Mucosa of descending colon (tissue), 3 donors: ENCODE data around the gene SLC25A10. TPM values are rescaled to one million over a fixed set of nuclear protein-coding genes. Genes with fewer than 3 reads are reported as not detected.

Experiments
- ATAC-seq: fragments of 200-7000 bp; cut with Tn5 transposase; one replicate; pipeline ENCODE4 v1.9.1; 2020; ENCODE audit warnings: mild to moderate bottlenecking, moderate library complexity
- DNase-seq, 3 donors: peaks; one replicate each; pipeline ENCODE4 v3.0.0-alpha.2; 2020
- H3K36me3 ChIP-seq: fragments of 200-600 bp; one replicate; pipeline ENCODE4 v1.8.0; 2021; ENCODE audit warnings: low read depth, mild to moderate bottlenecking
- H3K4me1 ChIP-seq: fragments of 200-600 bp; one replicate; pipeline ENCODE4 v1.8.0; 2021; ENCODE audit warnings: low read depth, mild to moderate bottlenecking
- H3K4me3 ChIP-seq: fragments of 200-600 bp; one replicate; pipeline ENCODE4 v1.8.0; 2021; ENCODE audit warnings: mild to moderate bottlenecking
- H3K9me3 ChIP-seq: fragments of 200-600 bp; one replicate; pipeline ENCODE4 v1.8.0; 2021; ENCODE audit warnings: mild to moderate bottlenecking
- CTCF ChIP-seq: fragments of 200-600 bp; IDR thresholded peaks from one replicate; pipeline ENCODE4 v1.8.0; 2022; ENCODE audit warnings: antibody characterized with exemption, mild to moderate bottlenecking
- intact Hi-C, 2 donors: fragments of 100-400 bp; cut with DNase I in 1 of 2; cut with micrococcal nuclease in 1 of 2; formaldehyde crosslinking; loops; one replicate each; pipeline versions ENCODE4 v1.11.0 to v1.11.1; 2022; cut with DNase I, micrococcal nuclease
- total RNA-seq, 3 donors: library from RNA; stranded (reverse); fragmentation: NEBNext Ultra II Directional in 2 of 3; extraction: Animal tissue kit (Norgen Biotek cat#: 25700) in 2 of 3; gene quantifications; one replicate each; pipeline versions ENCODE4 v1.2.1 to v1.2.4, GENCODE V29; 2021 to 2023
- donor health status: DM: no; HTN: no; CAD: no; lungs with moderate emphysema.
- donor health status: DM: no; HTN: no; CAD: no.
- donor health status: DM: no; HTN: yes; CAD: no.

The SLC25A10 gene
- total RNA-seq, 3 donors from 2014 or later = 22.9 to 61.6 (median 57.6) TPM

GRCh38 chr17:81676906-81677305, 35.2 kb upstream of the SLC25A10 start:
- ATAC-seq = no peak
- intact Hi-C loops = no loop called here

GRCh38 chr17:81680150-81680549, 31.9 kb upstream of the SLC25A10 start:
- DNase-seq (no peak), ATAC-seq (no peak)
- no peaks in the 10 kb centered on the region for H3K9me3 ChIP-seq
- intact Hi-C loops = no loop called here
- no peak for TF ChIP-seq CTCF
- H3K4me3 ChIP-seq = no peak overlapping the region
- H3K4me1 ChIP-seq = peaks cover 14% of the 10 kb centered on the region
- H3K36me3 ChIP-seq = no peaks in the 10 kb centered on the region

More at GRCh38 chr17:81676906-81677305, 35.2 kb upstream of the SLC25A10 start:
- no peak overlapping the region for H3K4me3 ChIP-seq
- H3K36me3 ChIP-seq = no peaks in the 10 kb centered on the region
- TF ChIP-seq CTCF = no peak
- DNase-seq = no peak
- no peaks in the 10 kb centered on the region for H3K9me3 ChIP-seq
- no peaks in the 10 kb centered on the region for H3K4me1 ChIP-seq

DNA sequence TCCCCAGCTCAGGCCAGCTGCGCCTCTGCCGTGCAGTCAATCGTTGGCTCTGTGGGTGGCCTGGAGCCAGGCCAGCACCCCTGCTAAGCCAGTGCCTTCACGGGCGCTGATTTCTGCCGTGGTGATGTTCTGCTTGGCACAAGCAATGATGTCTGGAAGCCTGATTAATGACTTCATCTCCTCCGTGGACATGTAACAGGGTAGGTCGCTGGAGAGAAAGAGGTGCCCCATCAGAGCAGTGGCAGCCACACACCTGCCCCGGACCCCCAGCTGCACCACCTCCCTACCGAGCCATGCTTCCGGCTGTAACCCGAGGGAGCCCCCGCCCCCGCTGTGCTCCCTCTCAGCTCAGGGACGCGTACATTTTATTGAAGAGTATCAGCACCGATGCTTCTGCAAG, 30.4 kb upstream of the SLC25A10 start:
- ATAC-seq (no peak), DNase-seq (no peak)
- H3K36me3 ChIP-seq = peaks cover 4% of the 10 kb centered on the region
- H3K4me3 ChIP-seq = no peak overlapping the region
- H3K9me3 ChIP-seq = no peaks in the 10 kb centered on the region
- H3K4me1 ChIP-seq = peaks cover 18% of the 10 kb centered on the region
- intact Hi-C loops = no loop called here
- no peak for TF ChIP-seq CTCF

DNA sequence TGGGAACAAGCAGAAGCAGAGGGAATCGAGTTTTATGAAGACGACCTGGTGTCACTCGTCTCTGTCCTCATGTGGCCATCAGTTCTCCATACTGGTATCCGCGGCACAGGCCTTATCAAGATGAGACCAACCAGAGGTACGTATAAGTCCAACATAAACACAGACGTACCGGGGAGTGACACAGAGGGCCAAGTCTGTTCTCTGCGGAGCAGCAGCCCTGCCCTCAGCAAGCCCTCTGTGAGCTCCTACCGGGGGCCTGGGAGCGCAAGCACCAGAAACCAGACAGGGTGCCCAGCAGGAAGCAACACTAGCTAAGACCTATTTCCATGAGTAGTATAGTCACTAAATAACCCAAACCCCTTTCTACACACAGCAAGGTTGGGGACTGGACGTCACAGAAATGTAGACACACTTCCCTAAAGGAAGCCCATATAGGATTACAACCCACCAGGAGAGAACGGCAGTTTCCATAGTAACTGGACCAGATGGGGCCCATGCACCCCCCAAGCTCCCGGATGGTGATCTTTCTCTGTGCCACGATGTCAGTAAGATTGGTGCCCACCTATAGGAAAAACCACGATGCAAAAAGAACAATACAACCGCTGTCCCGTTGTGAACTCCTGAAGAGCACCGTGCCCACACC, 29.4 kb upstream of the SLC25A10 start:
- ATAC-seq (no peak), DNase-seq (no peak)
- Histone ChIP-seq H3K36me3 (peaks cover 4% of the 10 kb centered on the region), H3K9me3 (no peaks in the 10 kb centered on the region), H3K4me1 (peaks cover 18% of the 10 kb centered on the region), H3K4me3 (peak overlapping the region; percentile 99)
- no peak for TF ChIP-seq CTCF
- intact Hi-C loops = no loop called here

DNA sequence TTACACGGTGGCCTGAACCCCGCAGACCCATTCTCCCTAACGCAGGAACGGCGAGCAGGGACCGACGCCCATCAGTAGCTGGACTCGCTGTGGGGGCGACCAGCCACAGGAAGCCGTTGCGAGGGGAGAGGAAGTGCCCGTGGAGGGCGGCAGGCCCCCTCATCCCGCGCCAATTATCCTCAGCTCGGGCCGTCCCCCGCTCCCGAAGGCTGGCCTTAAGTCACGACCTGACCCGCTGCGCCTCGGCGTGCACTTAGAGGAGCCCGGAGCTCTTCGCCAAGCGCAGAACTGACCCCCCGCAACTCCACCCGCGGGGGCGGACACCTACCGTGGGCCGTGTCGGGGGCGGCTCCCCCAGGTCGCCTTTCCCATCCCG, 28.9 kb upstream of the SLC25A10 start:
- peaks cover 6% of the 10 kb centered on the region for H3K36me3 ChIP-seq
- no peaks in the 10 kb centered on the region for H3K9me3 ChIP-seq
- intact Hi-C loops = no loop called here
- DNase-seq (no peak), ATAC-seq (peak; percentile 27)
- H3K4me1 ChIP-seq = peaks cover 18% of the 10 kb centered on the region
- H3K4me3 ChIP-seq = peak overlapping the region; percentile 99
- no peak for TF ChIP-seq CTCF
